B cell (primary cell): ENCODE measurements around the gene RCAN3.

Experiments
- CTCF ChIP-seq: fragments of 200-600 bp; IDR thresholded peaks from one replicate; pipeline ENCODE4 v1.8.0; 2022; ENCODE audit warnings: antibody characterized with exemption, mild to moderate bottlenecking
- EZH2 ChIP-seq: IDR thresholded peaks from 2 replicates; pipeline ENCODE4 v1.6.1; 2012; ENCODE audit warnings: borderline replicate concordance, low read depth, mild to moderate bottlenecking, moderate library complexity, low read length; ENCODE audit not compliant: insufficient read depth, poor library complexity, severe bottlenecking

DNA sequence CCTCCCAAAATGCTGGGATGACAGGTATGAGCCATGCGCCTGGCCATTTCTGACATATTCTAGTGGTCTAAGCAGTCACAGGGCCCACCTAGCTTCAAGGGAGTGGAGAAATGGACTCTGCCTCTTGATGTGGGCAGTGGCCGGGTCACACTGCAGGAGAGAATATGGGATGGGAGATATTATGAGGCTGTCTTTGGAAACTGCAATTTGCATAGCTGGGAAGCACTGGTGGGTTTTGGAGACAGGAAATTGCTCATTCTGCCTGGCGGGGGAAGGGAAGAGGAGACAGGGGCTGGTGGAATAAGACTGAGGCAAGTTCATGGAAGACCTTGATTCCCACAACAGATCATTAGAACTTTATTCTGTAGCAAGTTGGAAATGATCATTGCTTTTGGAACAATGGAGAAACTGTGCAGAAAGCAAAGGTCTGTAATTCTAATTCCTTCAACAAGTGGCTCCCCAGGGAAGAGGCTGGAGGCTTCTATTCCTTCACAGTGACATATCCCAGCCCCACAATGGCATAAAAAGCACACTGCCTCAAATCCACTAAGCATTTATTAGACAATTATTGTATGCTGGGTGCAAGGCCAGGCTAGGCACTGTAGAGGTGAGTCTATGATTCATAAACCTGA is 63.7 kb downstream of the RCAN3 start:
- TF ChIP-seq CTCF: no peak
- no peak for TF ChIP-seq EZH2
